Measurements from ENCODE around the gene SP140. TPM values are rescaled to one million over a fixed set of nuclear protein-coding genes. Genes with fewer than 3 reads are reported as not detected.

SP140 gene
- total and polyA plus RNA-seq, 2 experiments from 2014 or later = 0.24 to 0.70 TPM

DNA sequence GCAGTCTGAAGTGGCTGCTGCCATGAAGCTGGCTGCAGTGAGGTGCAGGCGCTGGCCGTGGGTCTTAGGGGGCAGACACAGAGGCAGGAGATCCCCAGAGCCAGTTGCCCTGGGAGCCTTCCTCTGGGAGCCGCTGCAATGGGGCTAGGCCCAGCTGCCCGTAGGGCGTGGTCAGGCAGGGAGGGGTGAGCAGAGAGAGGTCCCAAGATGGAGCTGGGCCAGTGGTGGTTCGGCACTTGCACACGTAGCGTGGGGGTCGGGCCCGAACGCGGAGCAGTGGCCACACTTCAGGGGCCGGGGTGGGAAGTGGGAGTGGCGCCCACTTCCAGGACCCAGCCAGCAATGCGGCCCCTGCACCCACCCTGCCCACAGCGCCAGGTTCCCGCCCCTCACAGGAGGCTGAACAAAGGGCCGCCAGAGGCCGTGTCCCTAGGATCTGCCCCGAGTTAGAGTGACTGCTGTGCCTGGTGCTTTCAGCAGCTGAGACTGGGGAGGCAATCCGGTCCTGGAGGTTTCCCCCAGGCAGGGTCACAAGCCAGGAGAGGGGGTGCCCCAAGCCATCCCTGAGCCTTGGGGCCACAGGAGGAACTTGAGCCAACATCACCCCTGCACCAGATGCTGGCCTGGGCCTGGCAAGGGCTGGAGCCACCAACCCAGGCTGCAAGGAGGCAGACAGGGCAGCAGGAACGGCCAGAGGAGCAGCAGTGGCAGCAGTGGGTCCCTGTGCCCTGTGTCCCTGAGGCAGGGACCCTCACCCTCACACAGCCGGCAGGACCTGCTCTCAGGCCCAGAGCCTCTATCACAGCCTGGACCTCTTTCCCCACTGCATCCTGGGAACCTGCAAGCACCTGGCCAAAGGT, 80.1 kb downstream of the SP140 start:
- no peak for ATAC-seq
- H3K27ac Mint-ChIP-seq = no peak overlapping the region
- H3K4me1 Mint-ChIP-seq = no peaks in the 10 kb centered on the region; the same call in 2 of the 3 replicates

More for the DNA sequence above, 80.1 kb downstream of the SP140 start:
- Histone ChIP-seq H3F3A (replicated peaks; ENCODE audit: low read depth) (no peaks in the 10 kb centered on the region), H3K79me2 (replicated peaks; ENCODE audit: insufficient read depth) (no peaks in the 10 kb centered on the region), H3K4me1 (ENCODE audit: insufficient read depth) (no peaks in the 10 kb centered on the region), H3K4me2 (no peak overlapping the region), H2AFZ (no peak overlapping the region), H3K9me2 (ENCODE audit: insufficient read depth) (peaks cover 5% of the 10 kb centered on the region; the same call in 1 of the 2 replicates), H3K27me3 (ENCODE audit: insufficient read depth) (no peaks in the 10 kb centered on the region), H4K20me1 (replicated peaks; ENCODE audit: insufficient read depth) (no peaks in the 10 kb centered on the region), H3K27ac (ENCODE audit: low read depth) (no peak overlapping the region), H3K36me3 (ENCODE audit: insufficient read depth) (no peaks in the 10 kb centered on the region), H3K4me3 (no peak overlapping the region)
- H3K4me3 Mint-ChIP-seq = no peak overlapping the region
- no peak for DNase-seq (ENCODE audit: low spot score)
- peaks cover 9% of the 10 kb centered on the region for H3K36me3 Mint-ChIP-seq (ENCODE audit: low read depth)
- peaks cover 12% of the 10 kb centered on the region for H3K27me3 Mint-ChIP-seq (ENCODE audit: insufficient read depth, low read depth, poor library complexity)
- H3K9me3 Mint-ChIP-seq = peaks cover 30% of the 10 kb centered on the region
- no peak for TF ChIP-seq ZNF331 (CRISPR knock-in tag; IDR thresholded peaks at IDR 0.05; ENCODE audit: low read depth)
- no peak for TF ChIP-seq JUNB (IDR thresholded peaks at IDR 0.05; ENCODE audit: unreplicated experiment)
- TF ChIP-seq CREB1 (CRISPR knock-in tag; IDR thresholded peaks at IDR 0.05; ENCODE audit: low read depth) = no peak
- TF ChIP-seq, protein P1, sequence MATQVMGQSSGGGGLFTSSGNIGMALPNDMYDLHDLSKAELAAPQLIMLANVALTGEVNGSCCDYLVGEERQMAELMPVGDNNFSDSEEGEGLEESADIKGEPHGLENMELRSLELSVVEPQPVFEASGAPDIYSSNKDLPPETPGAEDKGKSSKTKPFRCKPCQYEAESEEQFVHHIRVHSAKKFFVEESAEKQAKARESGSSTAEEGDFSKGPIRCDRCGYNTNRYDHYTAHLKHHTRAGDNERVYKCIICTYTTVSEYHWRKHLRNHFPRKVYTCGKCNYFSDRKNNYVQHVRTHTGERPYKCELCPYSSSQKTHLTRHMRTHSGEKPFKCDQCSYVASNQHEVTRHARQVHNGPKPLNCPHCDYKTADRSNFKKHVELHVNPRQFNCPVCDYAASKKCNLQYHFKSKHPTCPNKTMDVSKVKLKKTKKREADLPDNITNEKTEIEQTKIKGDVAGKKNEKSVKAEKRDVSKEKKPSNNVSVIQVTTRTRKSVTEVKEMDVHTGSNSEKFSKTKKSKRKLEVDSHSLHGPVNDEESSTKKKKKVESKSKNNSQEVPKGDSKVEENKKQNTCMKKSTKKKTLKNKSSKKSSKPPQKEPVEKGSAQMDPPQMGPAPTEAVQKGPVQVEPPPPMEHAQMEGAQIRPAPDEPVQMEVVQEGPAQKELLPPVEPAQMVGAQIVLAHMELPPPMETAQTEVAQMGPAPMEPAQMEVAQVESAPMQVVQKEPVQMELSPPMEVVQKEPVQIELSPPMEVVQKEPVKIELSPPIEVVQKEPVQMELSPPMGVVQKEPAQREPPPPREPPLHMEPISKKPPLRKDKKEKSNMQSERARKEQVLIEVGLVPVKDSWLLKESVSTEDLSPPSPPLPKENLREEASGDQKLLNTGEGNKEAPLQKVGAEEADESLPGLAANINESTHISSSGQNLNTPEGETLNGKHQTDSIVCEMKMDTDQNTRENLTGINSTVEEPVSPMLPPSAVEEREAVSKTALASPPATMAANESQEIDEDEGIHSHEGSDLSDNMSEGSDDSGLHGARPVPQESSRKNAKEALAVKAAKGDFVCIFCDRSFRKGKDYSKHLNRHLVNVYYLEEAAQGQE (IDR thresholded peaks at IDR 0.05; ENCODE audit: unreplicated experiment) = no peak
- TF ChIP-seq, protein P2, sequence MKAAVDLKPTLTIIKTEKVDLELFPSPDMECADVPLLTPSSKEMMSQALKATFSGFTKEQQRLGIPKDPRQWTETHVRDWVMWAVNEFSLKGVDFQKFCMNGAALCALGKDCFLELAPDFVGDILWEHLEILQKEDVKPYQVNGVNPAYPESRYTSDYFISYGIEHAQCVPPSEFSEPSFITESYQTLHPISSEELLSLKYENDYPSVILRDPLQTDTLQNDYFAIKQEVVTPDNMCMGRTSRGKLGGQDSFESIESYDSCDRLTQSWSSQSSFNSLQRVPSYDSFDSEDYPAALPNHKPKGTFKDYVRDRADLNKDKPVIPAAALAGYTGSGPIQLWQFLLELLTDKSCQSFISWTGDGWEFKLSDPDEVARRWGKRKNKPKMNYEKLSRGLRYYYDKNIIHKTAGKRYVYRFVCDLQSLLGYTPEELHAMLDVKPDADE (IDR thresholded peaks at IDR 0.05) = no peak
- TF ChIP-seq EZH2 (IDR thresholded peaks at IDR 0.05; ENCODE audit: low read depth, unreplicated experiment) = no peak
- no peak for TF ChIP-seq STAT1 (IDR thresholded peaks at IDR 0.05; ENCODE audit: unreplicated experiment)
- TF ChIP-seq ZNF114 (CRISPR knock-in tag; IDR thresholded peaks at IDR 0.05) = no peak
- TF ChIP-seq POLR2AphosphoS5 (IDR thresholded peaks at IDR 0.05; ENCODE audit: low read depth) = no peak
- TF ChIP-seq, protein P3, sequence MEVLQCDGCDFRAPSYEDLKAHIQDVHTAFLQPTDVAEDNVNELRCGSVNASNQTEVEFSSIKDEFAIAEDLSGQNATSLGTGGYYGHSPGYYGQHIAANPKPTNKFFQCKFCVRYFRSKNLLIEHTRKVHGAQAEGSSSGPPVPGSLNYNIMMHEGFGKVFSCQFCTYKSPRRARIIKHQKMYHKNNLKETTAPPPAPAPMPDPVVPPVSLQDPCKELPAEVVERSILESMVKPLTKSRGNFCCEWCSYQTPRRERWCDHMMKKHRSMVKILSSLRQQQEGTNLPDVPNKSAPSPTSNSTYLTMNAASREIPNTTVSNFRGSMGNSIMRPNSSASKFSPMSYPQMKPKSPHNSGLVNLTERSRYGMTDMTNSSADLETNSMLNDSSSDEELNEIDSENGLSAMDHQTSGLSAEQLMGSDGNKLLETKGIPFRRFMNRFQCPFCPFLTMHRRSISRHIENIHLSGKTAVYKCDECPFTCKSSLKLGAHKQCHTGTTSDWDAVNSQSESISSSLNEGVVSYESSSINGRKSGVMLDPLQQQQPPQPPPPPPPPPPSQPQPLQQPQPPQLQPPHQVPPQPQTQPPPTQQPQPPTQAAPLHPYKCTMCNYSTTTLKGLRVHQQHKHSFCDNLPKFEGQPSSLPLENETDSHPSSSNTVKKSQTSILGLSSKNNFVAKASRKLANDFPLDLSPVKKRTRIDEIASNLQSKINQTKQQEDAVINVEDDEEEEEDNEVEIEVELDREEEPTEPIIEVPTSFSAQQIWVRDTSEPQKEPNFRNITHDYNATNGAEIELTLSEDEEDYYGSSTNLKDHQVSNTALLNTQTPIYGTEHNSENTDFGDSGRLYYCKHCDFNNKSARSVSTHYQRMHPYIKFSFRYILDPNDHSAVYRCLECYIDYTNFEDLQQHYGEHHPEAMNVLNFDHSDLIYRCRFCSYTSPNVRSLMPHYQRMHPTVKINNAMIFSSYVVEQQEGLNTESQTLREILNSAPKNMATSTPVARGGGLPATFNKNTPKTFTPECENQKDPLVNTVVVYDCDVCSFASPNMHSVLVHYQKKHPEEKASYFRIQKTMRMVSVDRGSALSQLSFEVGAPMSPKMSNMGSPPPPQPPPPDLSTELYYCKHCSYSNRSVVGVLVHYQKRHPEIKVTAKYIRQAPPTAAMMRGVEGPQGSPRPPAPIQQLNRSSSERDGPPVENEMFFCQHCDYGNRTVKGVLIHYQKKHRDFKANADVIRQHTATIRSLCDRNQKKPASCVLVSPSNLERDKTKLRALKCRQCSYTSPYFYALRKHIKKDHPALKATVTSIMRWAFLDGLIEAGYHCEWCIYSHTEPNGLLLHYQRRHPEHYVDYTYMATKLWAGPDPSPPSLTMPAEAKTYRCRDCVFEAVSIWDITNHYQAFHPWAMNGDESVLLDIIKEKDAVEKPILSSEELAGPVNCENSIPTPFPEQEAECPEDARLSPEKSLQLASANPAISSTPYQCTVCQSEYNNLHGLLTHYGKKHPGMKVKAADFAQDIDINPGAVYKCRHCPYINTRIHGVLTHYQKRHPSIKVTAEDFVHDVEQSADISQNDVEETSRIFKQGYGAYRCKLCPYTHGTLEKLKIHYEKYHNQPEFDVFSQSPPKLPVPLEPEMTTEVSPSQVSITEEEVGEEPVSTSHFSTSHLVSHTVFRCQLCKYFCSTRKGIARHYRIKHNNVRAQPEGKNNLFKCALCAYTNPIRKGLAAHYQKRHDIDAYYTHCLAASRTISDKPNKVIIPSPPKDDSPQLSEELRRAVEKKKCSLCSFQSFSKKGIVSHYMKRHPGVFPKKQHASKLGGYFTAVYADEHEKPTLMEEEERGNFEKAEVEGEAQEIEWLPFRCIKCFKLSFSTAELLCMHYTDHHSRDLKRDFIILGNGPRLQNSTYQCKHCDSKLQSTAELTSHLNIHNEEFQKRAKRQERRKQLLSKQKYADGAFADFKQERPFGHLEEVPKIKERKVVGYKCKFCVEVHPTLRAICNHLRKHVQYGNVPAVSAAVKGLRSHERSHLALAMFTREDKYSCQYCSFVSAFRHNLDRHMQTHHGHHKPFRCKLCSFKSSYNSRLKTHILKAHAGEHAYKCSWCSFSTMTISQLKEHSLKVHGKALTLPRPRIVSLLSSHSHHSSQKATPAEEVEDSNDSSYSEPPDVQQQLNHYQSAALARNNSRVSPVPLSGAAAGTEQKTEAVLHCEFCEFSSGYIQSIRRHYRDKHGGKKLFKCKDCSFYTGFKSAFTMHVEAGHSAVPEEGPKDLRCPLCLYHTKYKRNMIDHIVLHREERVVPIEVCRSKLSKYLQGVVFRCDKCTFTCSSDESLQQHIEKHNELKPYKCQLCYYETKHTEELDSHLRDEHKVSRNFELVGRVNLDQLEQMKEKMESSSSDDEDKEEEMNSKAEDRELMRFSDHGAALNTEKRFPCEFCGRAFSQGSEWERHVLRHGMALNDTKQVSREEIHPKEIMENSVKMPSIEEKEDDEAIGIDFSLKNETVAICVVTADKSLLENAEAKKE (CRISPR knock-in tag; IDR thresholded peaks at IDR 0.05) = no peak
- TF ChIP-seq EZH2phosphoT487 (IDR thresholded peaks at IDR 0.05; ENCODE audit: unreplicated experiment) = no peak
- TF ChIP-seq NANOG (IDR thresholded peaks at IDR 0.05; ENCODE audit: borderline replicate concordance) = no peak
- TF ChIP-seq, protein P4, sequence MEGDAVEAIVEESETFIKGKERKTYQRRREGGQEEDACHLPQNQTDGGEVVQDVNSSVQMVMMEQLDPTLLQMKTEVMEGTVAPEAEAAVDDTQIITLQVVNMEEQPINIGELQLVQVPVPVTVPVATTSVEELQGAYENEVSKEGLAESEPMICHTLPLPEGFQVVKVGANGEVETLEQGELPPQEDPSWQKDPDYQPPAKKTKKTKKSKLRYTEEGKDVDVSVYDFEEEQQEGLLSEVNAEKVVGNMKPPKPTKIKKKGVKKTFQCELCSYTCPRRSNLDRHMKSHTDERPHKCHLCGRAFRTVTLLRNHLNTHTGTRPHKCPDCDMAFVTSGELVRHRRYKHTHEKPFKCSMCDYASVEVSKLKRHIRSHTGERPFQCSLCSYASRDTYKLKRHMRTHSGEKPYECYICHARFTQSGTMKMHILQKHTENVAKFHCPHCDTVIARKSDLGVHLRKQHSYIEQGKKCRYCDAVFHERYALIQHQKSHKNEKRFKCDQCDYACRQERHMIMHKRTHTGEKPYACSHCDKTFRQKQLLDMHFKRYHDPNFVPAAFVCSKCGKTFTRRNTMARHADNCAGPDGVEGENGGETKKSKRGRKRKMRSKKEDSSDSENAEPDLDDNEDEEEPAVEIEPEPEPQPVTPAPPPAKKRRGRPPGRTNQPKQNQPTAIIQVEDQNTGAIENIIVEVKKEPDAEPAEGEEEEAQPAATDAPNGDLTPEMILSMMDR (conservative IDR thresholded peaks at IDR 0.05; ENCODE audit: low read depth in 2 of 2) = no peak

Data from GM23338 (cell line).